SK-N-SH (cell line): ENCODE data around the gene ANKRD13B. TPM values are rescaled to one million over a fixed set of nuclear protein-coding genes. Genes with fewer than 3 reads are reported as not detected.

Experiments
- CTCF ChIA-PET: fragments of 300-600, 350-600 bp; formaldehyde crosslinking; extraction: SDS; loops from one replicate; lab custom pipeline; 2021; lab: Yijun Ruan, JAX
- POLR2A ChIA-PET: fragments of 350-600 bp; sonication (Branson Sonifier 250); formaldehyde crosslinking; extraction: SDS; loops from one replicate; lab custom pipeline; 2020; ENCODE audit warnings: antibody characterized with exemption, inconsistent platforms; lab: Yijun Ruan, JAX
- DNase-seq: peaks from one replicate; pipeline ENCODE4 v3.0.0; 2012
- H2AFZ ChIP-seq: fragments of 200-600 bp; sonication (generic); 2 replicates; pipeline ENCODE4 v1.8.1; 2016; ENCODE audit warnings: antibody characterized with exemption, mild to moderate bottlenecking, low read depth
- H3F3A ChIP-seq: fragments of 200-600 bp; sonication (generic); replicated peaks from 2 replicates; pipeline ENCODE3; 2016; ENCODE audit warnings: antibody characterized with exemption, mild to moderate bottlenecking; ENCODE audit not compliant: insufficient read depth
- H3K27ac ChIP-seq, 2 experiments: fragments of 200-500 bp in 1 of 2; fragments of 200-600 bp in 1 of 2; sonication (Bioruptor generic) in 1 of 2; sonication (generic), shearing (Covaris generic) in 1 of 2; 2 replicates each; pipeline versions ENCODE4 v1.5.1 to v1.6.1; 2014 to 2016; ENCODE audit warnings: low read depth in 2 of 2, inconsistent platforms in 1 of 2, low read length in 1 of 2, mild to moderate bottlenecking in 1 of 2, mixed read lengths in 1 of 2
- H3K27me3 ChIP-seq: fragments of 200-600 bp; sonication (generic), shearing (Covaris generic); 2 replicates; pipeline ENCODE4 v1.6.1; 2016; ENCODE audit warnings: mixed run types; ENCODE audit not compliant: insufficient read depth
- H3K36me3 ChIP-seq, 2 experiments: fragments of 200-500 bp in 1 of 2; fragments of 200-600 bp in 1 of 2; sonication (Bioruptor generic) in 1 of 2; sonication (generic) in 1 of 2; replicated peaks in 1 of 2; 2 replicates each; pipeline versions ENCODE3 to v1.5.1; 2014 to 2016; ENCODE audit warnings: low read length in 1 of 2, mild to moderate bottlenecking in 1 of 2; ENCODE audit not compliant: insufficient read depth in 2 of 2, control insufficient read depth in 1 of 2
- H3K4me1 ChIP-seq, 2 experiments: fragments of 200-500 bp in 1 of 2; fragments of 200-600 bp in 1 of 2; sonication (Bioruptor generic) in 1 of 2; sonication (generic), shearing (Covaris generic) in 1 of 2; 2 replicates each; pipeline versions ENCODE4 v1.5.1 to v1.6.1; 2014 to 2016; ENCODE audit warnings: low read depth in 1 of 2, low read length in 1 of 2, mixed run types in 1 of 2; ENCODE audit not compliant: insufficient read depth in 2 of 2, control insufficient read depth in 1 of 2
- H3K4me2 ChIP-seq: fragments of 200-600 bp; sonication (generic), shearing (Covaris generic); 2 replicates; pipeline ENCODE4 v1.6.1; 2017; ENCODE audit warnings: mixed run types
- H3K4me3 ChIP-seq, 2 experiments: fragments of 200-500 bp in 1 of 2; fragments of 200-600 bp in 1 of 2; sonication (Bioruptor generic) in 1 of 2; sonication (generic), shearing (Covaris generic) in 1 of 2; 2 replicates each; pipeline versions ENCODE4 v1.5.1 to v1.8.1; 2014 to 2016; ENCODE audit warnings: low read depth in 2 of 2, inconsistent platforms in 1 of 2, low read length in 1 of 2, mild to moderate bottlenecking in 1 of 2, mixed read lengths in 1 of 2, moderate library complexity in 1 of 2
- H3K79me2 ChIP-seq: fragments of 200-600 bp; sonication (generic); 2 replicates; pipeline ENCODE4 v1.8.1; 2017; ENCODE audit warnings: mild to moderate bottlenecking; ENCODE audit not compliant: insufficient read depth
- H3K9ac ChIP-seq: fragments of 200-600 bp; sonication (generic); 2 replicates; pipeline ENCODE4 v1.6.1; 2017; ENCODE audit warnings: mixed run types
- H3K9me2 ChIP-seq: fragments of 200-600 bp; sonication (generic); 2 replicates; pipeline ENCODE4 v1.6.1; 2017; ENCODE audit warnings: mixed run types
- H3K9me3 ChIP-seq: fragments of 200-600 bp; sonication (generic); 2 replicates; pipeline ENCODE4 v1.6.1; 2017; ENCODE audit warnings: mixed run types, mild to moderate bottlenecking, moderate library complexity
- H4K20me1 ChIP-seq: fragments of 200-600 bp; sonication (generic); 2 replicates; pipeline ENCODE4 v1.6.1; 2017; ENCODE audit warnings: mild to moderate bottlenecking, mixed run types; ENCODE audit not compliant: insufficient read depth
- FOXJ3 ChIP-seq: sonication (generic); formaldehyde crosslinking; IDR thresholded peaks from 2 replicates; pipeline ENCODE4 v1.5.1; 2020; ENCODE audit warnings: mild to moderate bottlenecking, missing genetic modification reagents
- MXI1 ChIP-seq: IDR thresholded peaks from 2 replicates; pipeline ENCODE4 v1.6.1; 2012; ENCODE audit warnings: mild to moderate bottlenecking, low read depth, low read length, improper control_type of control experiment
- NFIC ChIP-seq: IDR thresholded peaks from 2 replicates; pipeline ENCODE4 v1.4.0; 2012; ENCODE audit warnings: borderline replicate concordance
- POLR2AphosphoS5 ChIP-seq: IDR thresholded peaks from 2 replicates; pipeline ENCODE4 v1.6.1; 2012; ENCODE audit warnings: low read depth, low read length
- RXRA ChIP-seq: IDR thresholded peaks from 2 replicates; pipeline ENCODE4 v1.4.0; 2012; ENCODE audit warnings: low read depth, mild to moderate bottlenecking, borderline replicate concordance
- TAF1 ChIP-seq: IDR thresholded peaks from 2 replicates; pipeline ENCODE4 v1.6.1; 2012; ENCODE audit warnings: low read depth, mild to moderate bottlenecking, low read length, moderate library complexity, borderline replicate concordance
- YY1 ChIP-seq: IDR thresholded peaks from 2 replicates; pipeline ENCODE4 v1.4.0; 2012; ENCODE audit warnings: low read depth, mild to moderate bottlenecking
- WGBS: methylation state at CpG from one replicate; pipeline ENCODE4 v1.1.6; 2017; ENCODE audit warnings: low lambda C conversion rate; 5-methylcytosine and 5-hydroxymethylcytosine counted together
- polyA plus RNA-seq, 3 experiments: library from polyadenylated mRNA; depleted of rRNA; stranded (reverse); fragments of >200 nt; gene quantifications; 2 replicates each; pipeline ENCODE4 v1.2.3, GENCODE V29; 2012
- TF ChIP-seq, protein P1 (sequence below): IDR thresholded peaks from 2 replicates; pipeline ENCODE4 v1.4.0; 2012; ENCODE audit warnings: low read depth

ANKRD13B gene
- polyA plus RNA-seq, 1 of the 3 experiments (the other 2 are of a cell fraction) = 16.1 TPM

- Histone ChIP-seq H3K9me3 (no peaks in the 10 kb centered on the region), H3K79me2 (no peaks in the 10 kb centered on the region), H4K20me1 (no peaks in the 10 kb centered on the region), H3K4me2 (peak overlapping the region; percentile 85), H3K9ac (peak overlapping the region; percentile 43; the same call in 1 of the 2 replicates), H3K9me2 (no peaks in the 10 kb centered on the region), H3K36me3 (peaks cover 0 to 2% of the 10 kb centered on the region in 2 experiments), H3K4me3 (peak overlapping the region; percentile 75 to 86), H2AFZ (peak overlapping the region; percentile 75; the same call in 1 of the 2 replicates), H3K27me3 (no peaks in the 10 kb centered on the region), H3F3A (no peaks in the 10 kb centered on the region), H3K27ac (peak overlapping the region in 1 of 2 experiments; percentile 86; a peak in 1 of 4 replicates), H3K4me1 (peaks cover 20 to 76% of the 10 kb centered on the region in 2 experiments)
- ChIA-PET CTCF (interaction anchor here (0.9 to 2.4 kb wide), 7 partner anchors 17 to 164 kb away, joined by 3 to 15 read pairs (median 4); no protein-coding TSS in a partner anchor), POLR2A (interaction anchor here (1.1 kb wide), 1 partner anchor 26 kb away, joined by 3 read pairs; no protein-coding TSS in a partner anchor)
- WGBS = 72% methylated on average over 8 of the region's 8 CpGs
- DNase-seq = peak; percentile 57
- no peak for TF ChIP-seq RXRA
- 0 out of 2 replicates have a peak, but pooled peaks have one; percentile 15 for TF ChIP-seq NFIC
Observed at GRCh38 chr17:29621751-29622194, 28.8 kb downstream of the ANKRD13B start.

GRCh38 chr17:29622337-29623282 lies 29.7 kb downstream of the ANKRD13B start, which contains the start of gene CORO6:
Gene CORO6 (minus strand): TSS chr17:29622912. CDS start chr17:29621421, 1,491 bp downstream.
- H3K4me2 ChIP-seq = peak within 1 kb of the TSS; percentile 85
- H3K9me3 ChIP-seq = no peaks in the 10 kb centered on the region
- DNase-seq = peak; percentile 95
- peak within 1 kb of the TSS; percentile 75 to 86 for H3K4me3 ChIP-seq
- ChIA-PET POLR2A (no interaction called here), CTCF (interaction anchor here (0.8 to 2.4 kb wide), 6 partner anchors 18 to 309 kb away, joined by 3 to 15 read pairs (median 3); no protein-coding TSS in a partner anchor)
- H3K9me2 ChIP-seq = no peaks in the 10 kb centered on the region
- peak within 1 kb of the TSS; percentile 75 for H2AFZ ChIP-seq
- H3K27me3 ChIP-seq = no peaks in the 10 kb centered on the region
- WGBS = 26% methylated on average over 27 of the region's 77 CpGs
- H3K36me3 ChIP-seq = peaks cover 0 to 2% of the 10 kb centered on the region in 2 experiments
- no peaks in the 10 kb centered on the region for H4K20me1 ChIP-seq
- peak within 1 kb of the TSS; percentile 43; the same call in 1 of the 2 replicates for H3K9ac ChIP-seq
- no peaks in the 10 kb centered on the region for H3K79me2 ChIP-seq
- H3F3A ChIP-seq = no peaks in the 10 kb centered on the region
- peak within 1 kb of the TSS in 1 of 2 experiments; percentile 87; a peak in 2 of 4 replicates for H3K27ac ChIP-seq
- peaks cover 20 to 77% of the 10 kb centered on the region in 2 experiments for H3K4me1 ChIP-seq
- TF ChIP-seq YY1 = peak; percentile 48; the same call in 1 of the 2 replicates
- TF ChIP-seq MXI1 = peak; percentile 32; the same call in 1 of the 2 replicates
- TF ChIP-seq, protein P1, sequence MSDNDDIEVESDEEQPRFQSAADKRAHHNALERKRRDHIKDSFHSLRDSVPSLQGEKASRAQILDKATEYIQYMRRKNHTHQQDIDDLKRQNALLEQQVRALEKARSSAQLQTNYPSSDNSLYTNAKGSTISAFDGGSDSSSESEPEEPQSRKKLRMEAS = 0 out of 2 replicates have a peak, but pooled peaks have one; percentile 17
- no peak for TF ChIP-seq FOXJ3 (CRISPR knock-in tag)
- peak; percentile 38; the same call in 1 of the 2 replicates for TF ChIP-seq POLR2AphosphoS5
- TF ChIP-seq TAF1 = peak; percentile 69; the same call in 1 of the 2 replicates
